Neural cell (in vitro differentiated cells): ENCODE data around the gene DBX2. TPM values are rescaled to one million over a fixed set of nuclear protein-coding genes. Genes with fewer than 3 reads are reported as not detected.

ENCODE experiments used
- H2AFZ ChIP-seq: fragments of 200-600, 300-800 bp; sonication (generic), shearing (Covaris generic); 2 replicates; pipeline ENCODE4 v1.6.0; 2014; ENCODE audit warnings: low read depth, mild to moderate bottlenecking, antibody characterized with exemption, low read length, moderate library complexity
- H3F3A ChIP-seq: fragments of 200-600 bp; shearing (Covaris generic); 2 replicates; pipeline ENCODE4 v1.6.1; 2016; ENCODE audit warnings: mild to moderate bottlenecking, moderate library complexity, mixed read lengths, antibody characterized with exemption, low read length; ENCODE audit not compliant: insufficient read depth, poor library complexity, severe bottlenecking
- H3K27ac ChIP-seq: fragments of 200-600, 300-800 bp; sonication (generic), shearing (Covaris generic); 2 replicates; pipeline ENCODE4 v1.5.1; 2014; ENCODE audit warnings: mild to moderate bottlenecking, low read length, moderate library complexity
- H3K27me3 ChIP-seq: fragments of 300-800, 200-600 bp; sonication (generic), shearing (Covaris generic); 2 replicates; pipeline ENCODE4 v1.6.0; 2014; ENCODE audit warnings: mild to moderate bottlenecking, low read depth, low read length, moderate library complexity; ENCODE audit not compliant: insufficient read depth
- H3K36me3 ChIP-seq: fragments of 300-800, 200-600 bp; sonication (generic), shearing (Covaris generic); 2 replicates; pipeline ENCODE4 v1.5.1; 2014; ENCODE audit warnings: mild to moderate bottlenecking, antibody characterized with exemption, low read length, moderate library complexity; ENCODE audit not compliant: insufficient read depth
- H3K4me2 ChIP-seq: fragments of 300-800, 200-600 bp; sonication (generic), shearing (Covaris generic); 2 replicates; pipeline ENCODE4 v1.6.0; 2014; ENCODE audit warnings: mild to moderate bottlenecking, low read length
- H3K4me3 ChIP-seq: fragments of 300-800, 200-600 bp; sonication (generic), shearing (Covaris generic); 2 replicates; pipeline ENCODE4 v1.5.1; 2014; ENCODE audit warnings: mild to moderate bottlenecking, low read length, moderate library complexity
- H3K79me2 ChIP-seq: fragments of 200-600 bp; shearing (Covaris generic); replicated peaks from 2 replicates; pipeline ENCODE4 v1.6.0; 2014; ENCODE audit warnings: mild to moderate bottlenecking, low read length, moderate library complexity; ENCODE audit not compliant: insufficient read depth
- H3K9ac ChIP-seq: fragments of 300-800, 200-600 bp; sonication (generic), shearing (Covaris generic); 2 replicates; pipeline ENCODE4 v1.6.1; 2016; ENCODE audit warnings: mild to moderate bottlenecking, low read length, mixed read lengths
- H3K9me2 ChIP-seq: fragments of 200-600 bp; shearing (Covaris generic); 2 replicates; pipeline ENCODE4 v1.6.1; 2016; ENCODE audit warnings: mild to moderate bottlenecking, low read length, mixed read lengths; ENCODE audit not compliant: insufficient read depth
- H3K9me3 ChIP-seq: fragments of 200-600, 300-800 bp; sonication (generic), shearing (Covaris generic); 2 replicates; pipeline ENCODE4 v1.6.1; 2016; ENCODE audit warnings: mild to moderate bottlenecking, mixed run types, low read length, moderate library complexity, mixed read lengths
- H4K20me1 ChIP-seq: fragments of 200-600 bp; shearing (Covaris generic); 2 replicates; pipeline ENCODE4 v1.6.1; 2016; ENCODE audit warnings: mild to moderate bottlenecking, mixed run types; ENCODE audit not compliant: insufficient read depth
- CTCF ChIP-seq: fragments of 450-650 bp; IDR thresholded peaks from 2 replicates; pipeline ENCODE4 v1.5.1; 2014; ENCODE audit warnings: antibody characterized with exemption, mild to moderate bottlenecking, moderate library complexity; ENCODE audit not compliant: poor library complexity, severe bottlenecking
- EP300 ChIP-seq: fragments of 450-650 bp; conservative IDR thresholded peaks from 2 replicates; pipeline ENCODE4 v1.6.1; 2014; ENCODE audit warnings: antibody characterized with exemption, mild to moderate bottlenecking, moderate library complexity; ENCODE audit not compliant: poor library complexity, severe bottlenecking
- EZH2 ChIP-seq: fragments of 200-600, 300-800 bp; shearing (Covaris generic), sonication (generic); IDR thresholded peaks from 2 replicates; pipeline ENCODE4 v1.6.1; 2014; ENCODE audit warnings: antibody characterized with exemption, low read length, borderline replicate concordance, mild to moderate bottlenecking; ENCODE audit not compliant: insufficient read depth, poor library complexity, severe bottlenecking
- MXI1 ChIP-seq: fragments of 450-650 bp; conservative IDR thresholded peaks from 2 replicates; pipeline ENCODE4 v1.6.1; 2014; ENCODE audit warnings: antibody characterized with exemption, mild to moderate bottlenecking; ENCODE audit not compliant: poor library complexity, severe bottlenecking
- POLR2AphosphoS5 ChIP-seq: IDR thresholded peaks from 2 replicates; pipeline ENCODE4 v1.6.1; 2012
- RAD21 ChIP-seq: fragments of 450-650 bp; conservative IDR thresholded peaks from 2 replicates; pipeline ENCODE4 v1.6.1; 2014; ENCODE audit warnings: antibody characterized with exemption, mild to moderate bottlenecking, moderate library complexity
- REST ChIP-seq: IDR thresholded peaks from 2 replicates; pipeline ENCODE4 v1.6.1; 2012; ENCODE audit warnings: borderline replicate concordance
- SMC3 ChIP-seq: fragments of 450-650 bp; conservative IDR thresholded peaks from 2 replicates; pipeline ENCODE4 v1.6.1; 2014; ENCODE audit warnings: antibody characterized with exemption, mild to moderate bottlenecking, moderate library complexity; ENCODE audit not compliant: poor library complexity
- TAF1 ChIP-seq: IDR thresholded peaks from 2 replicates; pipeline ENCODE4 v1.6.1; 2012; ENCODE audit warnings: low read depth
- polyA plus RNA-seq: library from polyadenylated mRNA; depleted of rRNA; stranded (reverse); fragments of >200 nt; gene quantifications from 2 replicates; pipeline ENCODE4 v1.2.3, GENCODE V29; 2014

Gene DBX2
- polyA plus RNA-seq, 1 donor from 2014 or later = 0.07 TPM

- TF ChIP-seq REST = no peak
- TF ChIP-seq CTCF = peak; percentile 37
- Histone ChIP-seq H3K4me3 (no peak overlapping the region), H3K9me2 (no peaks in the 10 kb centered on the region), H3K79me2 (no peaks in the 10 kb centered on the region), H3K36me3 (no peaks in the 10 kb centered on the region), H3K27me3 (no peaks in the 10 kb centered on the region), H3K9ac (no peak overlapping the region), H2AFZ (no peak overlapping the region), H4K20me1 (no peaks in the 10 kb centered on the region), H3K9me3 (no peaks in the 10 kb centered on the region), H3F3A (no peaks in the 10 kb centered on the region), H3K4me2 (no peak overlapping the region), H3K27ac (no peak overlapping the region)
Observed at GRCh38 chr12:44972746-44973421, 78.0 kb downstream of the DBX2 start.

- Histone ChIP-seq H3K9ac (no peak overlapping the region), H3K27ac (no peak overlapping the region), H3K36me3 (no peaks in the 10 kb centered on the region), H2AFZ (no peak overlapping the region), H3K9me2 (no peaks in the 10 kb centered on the region), H3K27me3 (no peaks in the 10 kb centered on the region), H3K4me2 (no peak overlapping the region), H3F3A (no peaks in the 10 kb centered on the region), H3K79me2 (no peaks in the 10 kb centered on the region), H3K9me3 (peaks cover 6% of the 10 kb centered on the region), H4K20me1 (no peaks in the 10 kb centered on the region), H3K4me3 (no peak overlapping the region)
- TF ChIP-seq SMC3 = no peak
- no peak for TF ChIP-seq EZH2
- no peak for TF ChIP-seq POLR2AphosphoS5
- TF ChIP-seq RAD21 = no peak
- no peak for TF ChIP-seq MXI1
- no peak for TF ChIP-seq TAF1
- TF ChIP-seq EP300 = no peak
- TF ChIP-seq CTCF = no peak
- TF ChIP-seq REST = no peak
Observed at GRCh38 chr12:44968965-44969364, 81.9 kb downstream of the DBX2 start.
